OCI-LY7 (cell line): ENCODE results near the gene NTM. TPM values are rescaled to one million over a fixed set of nuclear protein-coding genes. Genes with fewer than 3 reads are reported as not detected.

Experiments
- BruUV-seq: library from RNA; stranded (reverse); fragments of 400-500 nt; replicated peaks from 2 replicates; lab custom pipeline; 2021; lab: Mats Ljungman, UMichigan
- CTCF ChIA-PET: fragments of 300-600 bp; sonication (Branson Sonifier 250); formaldehyde crosslinking; loops from one replicate; lab custom pipeline; 2022; ENCODE audit warnings: antibody characterized with exemption; ENCODE audit not compliant: unreplicated experiment; lab: Charles Lee
- POLR2A ChIA-PET: fragments of 300-600 bp; sonication (Branson Sonifier 250); formaldehyde crosslinking; loops from one replicate; lab custom pipeline; 2022; ENCODE audit warnings: antibody characterized with exemption; lab: Charles Lee
- DNase-seq: peaks from one replicate; pipeline ENCODE4 v3.0.0-alpha.2; 2015; ENCODE audit warnings: low spot score
- H2AFZ ChIP-seq: fragments of 200-600 bp; sonication (generic), shearing (Covaris generic); 2 replicates; pipeline ENCODE4 v1.6.1; 2014; ENCODE audit warnings: mild to moderate bottlenecking, antibody characterized with exemption, low read length, moderate library complexity
- H3K27ac ChIP-seq: fragments of 200-600 bp; sonication (generic); 2 replicates; pipeline ENCODE4 v1.5.1; 2014; ENCODE audit warnings: mixed run types, low read depth, mild to moderate bottlenecking, moderate library complexity, low read length, inconsistent platforms; ENCODE audit not compliant: poor library complexity, severe bottlenecking
- H3K36me3 ChIP-seq: fragments of 200-600 bp; sonication (generic); 2 replicates; pipeline ENCODE4 v1.6.1; 2014; ENCODE audit warnings: mild to moderate bottlenecking, antibody characterized with exemption, low read length, moderate library complexity, mixed read lengths; ENCODE audit not compliant: insufficient read depth
- H3K4me1 ChIP-seq: fragments of 200-600 bp; sonication (generic); 2 replicates; pipeline ENCODE4 v1.5.1; 2014; ENCODE audit warnings: mild to moderate bottlenecking, low read length; ENCODE audit not compliant: insufficient read depth, poor library complexity, severe bottlenecking
- H3K4me2 ChIP-seq: fragments of 200-600 bp; sonication (generic); 2 replicates; pipeline ENCODE4 v1.6.1; 2014; ENCODE audit warnings: mild to moderate bottlenecking, low read length
- H3K4me3 ChIP-seq: fragments of 200-600 bp; sonication (generic); 2 replicates; pipeline ENCODE4 v1.5.1; 2014; ENCODE audit warnings: mild to moderate bottlenecking, low read depth, low read length; ENCODE audit not compliant: poor library complexity, severe bottlenecking
- H3K79me2 ChIP-seq: fragments of 200-600 bp; sonication (generic); 2 replicates; pipeline ENCODE4 v1.6.1; 2016; ENCODE audit warnings: low read depth, mild to moderate bottlenecking, low read length, moderate library complexity, mixed read lengths; ENCODE audit not compliant: insufficient read depth
- H3K9me2 ChIP-seq: fragments of 200-600 bp; sonication (generic); 2 replicates; pipeline ENCODE4 v1.6.1; 2016; ENCODE audit warnings: mild to moderate bottlenecking, low read length, mixed read lengths; ENCODE audit not compliant: insufficient read depth
- H3K9me3 ChIP-seq: fragments of 200-600 bp; sonication (generic); 2 replicates; pipeline ENCODE4 v1.6.1; 2014; ENCODE audit warnings: mild to moderate bottlenecking, mixed run types, low read length, mixed read lengths
- H4K20me1 ChIP-seq: fragments of 200-600 bp; sonication (generic); 2 replicates; pipeline ENCODE4 v1.6.1; 2014; ENCODE audit warnings: mild to moderate bottlenecking, antibody characterized with exemption, low read length, moderate library complexity, mixed read lengths; ENCODE audit not compliant: insufficient read depth
- EZH2phosphoT487 ChIP-seq: fragments of 200-600 bp; sonication (generic); IDR thresholded peaks from 2 replicates; pipeline ENCODE4 v1.6.1; 2018; ENCODE audit warnings: low read depth, borderline replicate concordance, mild to moderate bottlenecking, mixed run types, antibody characterized with exemption, low read length, moderate library complexity, mixed read lengths
- intact Hi-C: fragments of 100-400 bp; cut with micrococcal nuclease; formaldehyde crosslinking; loops from one replicate; pipeline ENCODE4 v1.10.0; 2022; ENCODE audit not compliant: unreplicated experiment
- total RNA-seq, 2 experiments: library from RNA; depleted of rRNA in 1 of 2; stranded (reverse); fragments of >200 nt in 1 of 2; shearing (Covaris generic) in 1 of 2; gene quantifications; 2 replicates each; pipeline ENCODE4 v1.2.3, GENCODE V29; 2014 to 2022
- TF ChIP-seq, protein P1 (sequence below): fragments of 200-600 bp; sonication (generic); conservative IDR thresholded peaks from 2 replicates; pipeline ENCODE4 v1.5.1; 2014; ENCODE audit warnings: mild to moderate bottlenecking, antibody characterized with exemption, low read length, moderate library complexity, mixed read lengths

Gene NTM
- total RNA-seq, 2 experiments from 2014 or later, result not detected

DNA sequence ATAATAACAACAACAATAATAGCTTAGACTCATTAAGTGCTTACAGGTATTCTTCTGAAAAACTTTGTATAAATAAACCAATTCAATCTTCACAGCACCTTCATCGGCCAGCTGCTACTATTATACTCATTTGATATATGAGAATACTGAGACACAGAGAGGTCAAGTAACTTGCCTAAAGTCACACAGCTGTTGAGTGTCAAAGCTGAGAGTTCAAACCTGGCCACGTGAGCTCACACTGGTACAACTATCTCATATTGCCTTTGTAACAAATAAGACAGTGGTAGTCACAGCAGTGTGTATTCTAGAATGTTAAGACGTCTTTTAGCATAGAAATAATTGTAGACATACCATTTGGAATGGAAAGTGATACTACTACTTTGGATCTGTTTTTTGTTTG lies 268.5 kb downstream of the NTM start:
- CTCF ChIA-PET, result no interaction called here
- Histone ChIP-seq H4K20me1 (no peaks in the 10 kb centered on the region), H3K4me1 (no peaks in the 10 kb centered on the region), H3K4me2 (no peak overlapping the region), H3K9me2 (no peaks in the 10 kb centered on the region), H3K36me3 (no peaks in the 10 kb centered on the region), H3K79me2 (no peaks in the 10 kb centered on the region), H3K4me3 (no peak overlapping the region), H2AFZ (no peak overlapping the region), H3K27ac (no peak overlapping the region), H3K9me3 (no peaks in the 10 kb centered on the region)
- intact Hi-C loops, result no loop called here
- no TSS peak for BruUV-seq
- TF ChIP-seq EZH2phosphoT487, result no peak
- TF ChIP-seq, protein P1, sequence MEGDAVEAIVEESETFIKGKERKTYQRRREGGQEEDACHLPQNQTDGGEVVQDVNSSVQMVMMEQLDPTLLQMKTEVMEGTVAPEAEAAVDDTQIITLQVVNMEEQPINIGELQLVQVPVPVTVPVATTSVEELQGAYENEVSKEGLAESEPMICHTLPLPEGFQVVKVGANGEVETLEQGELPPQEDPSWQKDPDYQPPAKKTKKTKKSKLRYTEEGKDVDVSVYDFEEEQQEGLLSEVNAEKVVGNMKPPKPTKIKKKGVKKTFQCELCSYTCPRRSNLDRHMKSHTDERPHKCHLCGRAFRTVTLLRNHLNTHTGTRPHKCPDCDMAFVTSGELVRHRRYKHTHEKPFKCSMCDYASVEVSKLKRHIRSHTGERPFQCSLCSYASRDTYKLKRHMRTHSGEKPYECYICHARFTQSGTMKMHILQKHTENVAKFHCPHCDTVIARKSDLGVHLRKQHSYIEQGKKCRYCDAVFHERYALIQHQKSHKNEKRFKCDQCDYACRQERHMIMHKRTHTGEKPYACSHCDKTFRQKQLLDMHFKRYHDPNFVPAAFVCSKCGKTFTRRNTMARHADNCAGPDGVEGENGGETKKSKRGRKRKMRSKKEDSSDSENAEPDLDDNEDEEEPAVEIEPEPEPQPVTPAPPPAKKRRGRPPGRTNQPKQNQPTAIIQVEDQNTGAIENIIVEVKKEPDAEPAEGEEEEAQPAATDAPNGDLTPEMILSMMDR, result no peak
- no peak for DNase-seq
- POLR2A ChIA-PET, result interaction anchor here (0.6 kb wide), 1 partner anchor 17 kb away, joined by 3 read pairs; no protein-coding TSS in a partner anchor

DNA sequence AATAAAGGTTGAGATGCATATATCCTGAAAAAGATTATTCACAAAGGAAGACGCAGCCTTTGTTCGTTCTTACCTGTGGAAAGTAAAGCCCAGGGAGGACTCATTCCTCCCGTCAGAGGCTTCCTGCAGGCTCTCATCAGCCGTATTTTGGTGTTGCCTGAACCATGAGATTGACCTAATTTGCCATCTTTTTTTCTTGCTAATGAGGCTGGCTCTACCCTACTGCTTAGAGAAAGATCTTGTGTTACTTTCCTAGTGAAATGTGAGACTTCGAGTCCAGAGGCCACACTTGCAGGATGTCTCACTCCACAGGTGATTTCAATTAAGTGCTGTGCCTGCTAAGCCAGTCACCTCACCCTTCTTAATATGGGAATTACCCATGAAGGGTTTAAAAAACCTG lies 269.9 kb downstream of the NTM start:
- ChIA-PET POLR2A (no interaction called here), CTCF (no interaction called here)
- no peak for DNase-seq
- Histone ChIP-seq H3K4me3 (no peak overlapping the region), H3K9me3 (no peaks in the 10 kb centered on the region), H3K36me3 (no peaks in the 10 kb centered on the region), H2AFZ (no peak overlapping the region), H3K4me1 (no peaks in the 10 kb centered on the region), H3K27ac (no peak overlapping the region), H3K79me2 (no peaks in the 10 kb centered on the region), H3K4me2 (no peak overlapping the region), H3K9me2 (no peaks in the 10 kb centered on the region), H4K20me1 (no peaks in the 10 kb centered on the region)
- intact Hi-C loops, result no loop called here
- BruUV-seq, result no TSS peak
- no peak for TF ChIP-seq EZH2phosphoT487
- TF ChIP-seq, protein P1, result no peak

DNA sequence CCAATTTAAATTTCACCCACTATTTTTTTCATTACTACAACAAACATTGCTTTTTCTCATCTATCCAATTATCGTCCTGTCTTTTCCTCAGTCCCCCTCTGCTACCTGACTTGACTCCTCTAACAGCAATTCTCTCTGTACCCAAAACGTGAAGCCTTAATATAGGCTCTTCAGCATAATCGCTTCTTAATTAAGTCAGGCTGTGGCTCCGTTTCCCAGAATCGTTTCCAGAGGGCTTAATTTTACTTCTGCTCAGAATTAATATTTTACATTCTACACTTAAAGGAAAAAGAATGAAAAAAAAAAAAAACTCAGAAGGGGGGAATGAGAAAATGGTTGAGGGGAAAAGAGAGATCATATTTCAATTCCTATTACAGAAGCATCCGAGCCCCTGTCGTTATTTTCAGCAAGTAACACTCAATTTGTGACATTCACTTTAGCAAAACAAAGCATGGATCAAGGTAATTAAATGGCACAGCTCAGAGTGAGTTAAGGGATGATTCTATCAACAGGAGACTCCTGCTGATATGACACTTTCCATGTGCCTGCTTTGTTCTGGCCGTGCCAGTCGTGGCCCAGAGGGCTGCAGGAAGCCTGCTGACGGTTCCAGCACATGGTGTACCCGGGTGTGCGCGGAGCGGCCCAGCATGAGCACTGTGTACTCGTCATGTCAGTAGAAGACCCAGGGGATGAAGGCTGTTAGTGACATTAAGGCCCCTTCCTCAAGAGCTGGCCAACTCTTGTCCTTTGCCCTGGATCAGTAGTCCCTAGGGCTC lies 272.5 kb downstream of the NTM start:
- no peaks in the 10 kb centered on the region for H3K4me1 ChIP-seq
- no peak for DNase-seq
- H3K4me3 ChIP-seq, result no peak overlapping the region
- ChIA-PET CTCF (no interaction called here), POLR2A (interaction anchor here (0.6 kb wide), 1 partner anchor 103 kb away, joined by 3 read pairs; no protein-coding TSS in a partner anchor)
- TF ChIP-seq, protein P1, result no peak
- no peak for TF ChIP-seq EZH2phosphoT487
- H3K4me2 ChIP-seq, result no peak overlapping the region
- H3K9me2 ChIP-seq, result no peaks in the 10 kb centered on the region
- no peaks in the 10 kb centered on the region for H4K20me1 ChIP-seq
- intact Hi-C loops, result no loop called here
- H3K9me3 ChIP-seq, result no peaks in the 10 kb centered on the region
- no peaks in the 10 kb centered on the region for H3K79me2 ChIP-seq
- H3K27ac ChIP-seq, result no peak overlapping the region
- H2AFZ ChIP-seq, result no peak overlapping the region
- no peaks in the 10 kb centered on the region for H3K36me3 ChIP-seq
- BruUV-seq, result no TSS peak
